Mesothelial cell of epicardium (in vitro differentiated cells): Measurements from ENCODE around the gene ZNF385D. TPM values are rescaled to one million over a fixed set of nuclear protein-coding genes. Genes with fewer than 3 reads are reported as not detected.
A peak's percentile ranks its signal among the peaks of the same experiment; 100 is the strongest.

Source experiments
- DNase-seq, 2 experiments: peaks; one replicate each; pipeline ENCODE4 v3.0.0; 2021; ENCODE audit warnings: low spot score in 2 of 2; ENCODE audit not compliant: unreplicated experiment in 2 of 2
- H3K27ac Mint-ChIP-seq: 2 replicates; pipeline ENCODE4 v1.8.0; 2021; ENCODE audit warnings: mixed read lengths
- H3K27me3 Mint-ChIP-seq: 2 replicates; pipeline ENCODE4 v1.8.0; 2021; ENCODE audit warnings: low read depth, mixed read lengths
- H3K36me3 Mint-ChIP-seq: 2 replicates; pipeline ENCODE4 v1.8.0; 2021; ENCODE audit warnings: mixed read lengths
- H3K4me1 Mint-ChIP-seq: 2 replicates; pipeline ENCODE4 v1.8.0; 2021; ENCODE audit warnings: mixed read lengths
- H3K4me3 Mint-ChIP-seq: 2 replicates; pipeline ENCODE4 v1.8.0; 2021; ENCODE audit warnings: mild to moderate bottlenecking, moderate library complexity, mixed read lengths
- H3K9me3 Mint-ChIP-seq: 2 replicates; pipeline ENCODE4 v1.8.0; 2021; ENCODE audit warnings: mixed read lengths
- total RNA-seq: library from RNA; stranded (reverse); gene quantifications from 3 replicates; pipeline ENCODE4 v1.2.1, GENCODE V29; 2021
- TF ChIP-seq, protein P1 (sequence below): fragments of 200-600 bp; sonication (generic); IDR thresholded peaks from one replicate; pipeline ENCODE4 v1.5.0; 2021; ENCODE audit warnings: antibody characterized with exemption; ENCODE audit not compliant: unreplicated experiment

Gene ZNF385D
- total RNA-seq, 1 donor from 2014 or later, result 3.7 TPM

GRCh38 chr3:21481991-21482390, 269.0 kb downstream of the ZNF385D start:
- Mint-ChIP-seq H3K9me3 (no peaks in the 10 kb centered on the region), H3K27ac (no peak overlapping the region), H3K27me3 (no peaks in the 10 kb centered on the region), H3K36me3 (no peaks in the 10 kb centered on the region), H3K4me3 (no peak overlapping the region), H3K4me1 (no peaks in the 10 kb centered on the region)
- TF ChIP-seq, protein P1, sequence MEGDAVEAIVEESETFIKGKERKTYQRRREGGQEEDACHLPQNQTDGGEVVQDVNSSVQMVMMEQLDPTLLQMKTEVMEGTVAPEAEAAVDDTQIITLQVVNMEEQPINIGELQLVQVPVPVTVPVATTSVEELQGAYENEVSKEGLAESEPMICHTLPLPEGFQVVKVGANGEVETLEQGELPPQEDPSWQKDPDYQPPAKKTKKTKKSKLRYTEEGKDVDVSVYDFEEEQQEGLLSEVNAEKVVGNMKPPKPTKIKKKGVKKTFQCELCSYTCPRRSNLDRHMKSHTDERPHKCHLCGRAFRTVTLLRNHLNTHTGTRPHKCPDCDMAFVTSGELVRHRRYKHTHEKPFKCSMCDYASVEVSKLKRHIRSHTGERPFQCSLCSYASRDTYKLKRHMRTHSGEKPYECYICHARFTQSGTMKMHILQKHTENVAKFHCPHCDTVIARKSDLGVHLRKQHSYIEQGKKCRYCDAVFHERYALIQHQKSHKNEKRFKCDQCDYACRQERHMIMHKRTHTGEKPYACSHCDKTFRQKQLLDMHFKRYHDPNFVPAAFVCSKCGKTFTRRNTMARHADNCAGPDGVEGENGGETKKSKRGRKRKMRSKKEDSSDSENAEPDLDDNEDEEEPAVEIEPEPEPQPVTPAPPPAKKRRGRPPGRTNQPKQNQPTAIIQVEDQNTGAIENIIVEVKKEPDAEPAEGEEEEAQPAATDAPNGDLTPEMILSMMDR, result no peak
- DNase-seq, result no peak

DNA sequence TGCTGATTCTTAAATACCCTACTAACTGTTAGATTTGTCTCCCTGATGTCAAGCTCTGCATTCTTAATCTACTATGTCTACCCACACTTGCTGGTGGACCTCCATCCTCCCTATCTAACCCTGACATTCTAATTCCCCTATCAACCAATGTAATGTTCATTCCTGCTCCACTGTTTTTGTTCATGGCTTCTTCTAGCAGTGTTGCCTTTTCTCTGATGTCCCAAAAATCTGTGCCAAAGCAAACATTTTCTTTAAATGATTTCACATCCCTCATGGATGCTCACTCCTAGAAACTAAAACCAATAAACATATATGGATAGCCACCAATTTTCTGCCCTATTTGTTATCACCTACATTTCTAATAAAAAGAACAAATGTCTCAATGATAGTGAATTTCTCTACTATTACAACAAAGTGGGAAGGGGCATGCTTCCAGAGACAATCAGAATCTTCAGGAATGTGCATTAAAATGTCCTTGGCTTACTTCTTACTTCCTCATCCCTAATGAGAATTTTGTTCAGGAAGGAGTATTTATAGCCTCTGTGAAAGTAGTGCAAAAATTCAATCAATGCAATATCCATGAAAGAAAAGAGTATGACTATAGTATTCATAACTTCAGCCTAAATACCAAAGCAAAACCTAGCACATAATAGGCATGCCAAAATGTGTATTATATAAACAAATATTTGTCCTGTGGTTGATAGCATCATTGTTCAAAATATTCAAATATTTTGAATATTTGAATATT, 273.3 kb downstream of the ZNF385D start:
- Mint-ChIP-seq H3K27me3 (no peaks in the 10 kb centered on the region), H3K4me1 (no peaks in the 10 kb centered on the region), H3K36me3 (no peaks in the 10 kb centered on the region), H3K9me3 (no peaks in the 10 kb centered on the region), H3K4me3 (no peak overlapping the region), H3K27ac (no peak overlapping the region)
- TF ChIP-seq, protein P1, result no peak
- no peak for DNase-seq

DNA sequence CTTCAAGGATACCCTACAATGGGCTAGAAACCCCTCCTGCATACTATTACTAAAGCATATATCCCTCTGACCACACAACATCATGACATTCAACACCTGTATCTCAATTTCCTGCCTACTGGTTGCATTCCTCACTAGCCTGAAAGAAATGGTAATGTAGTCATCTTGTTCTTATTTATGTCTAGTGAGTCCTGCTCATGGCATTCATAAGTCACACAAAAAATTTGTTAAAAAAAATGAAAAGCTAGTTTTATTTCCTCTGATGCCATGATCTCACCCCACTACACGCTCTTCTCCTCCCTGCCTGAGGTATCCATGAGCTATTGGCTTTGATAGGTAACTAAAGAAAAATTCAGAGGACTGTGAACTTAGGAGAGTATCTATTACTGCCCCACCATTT, 284.5 kb downstream of the ZNF385D start:
- peaks cover 6% of the 10 kb centered on the region for H3K4me1 Mint-ChIP-seq
- no peak overlapping the region for H3K27ac Mint-ChIP-seq
- H3K36me3 Mint-ChIP-seq, result no peaks in the 10 kb centered on the region
- H3K27me3 Mint-ChIP-seq, result no peaks in the 10 kb centered on the region
- no peak overlapping the region for H3K4me3 Mint-ChIP-seq
- DNase-seq, result no peak
- TF ChIP-seq, protein P1, result no peak
- H3K9me3 Mint-ChIP-seq, result no peaks in the 10 kb centered on the region

DNA sequence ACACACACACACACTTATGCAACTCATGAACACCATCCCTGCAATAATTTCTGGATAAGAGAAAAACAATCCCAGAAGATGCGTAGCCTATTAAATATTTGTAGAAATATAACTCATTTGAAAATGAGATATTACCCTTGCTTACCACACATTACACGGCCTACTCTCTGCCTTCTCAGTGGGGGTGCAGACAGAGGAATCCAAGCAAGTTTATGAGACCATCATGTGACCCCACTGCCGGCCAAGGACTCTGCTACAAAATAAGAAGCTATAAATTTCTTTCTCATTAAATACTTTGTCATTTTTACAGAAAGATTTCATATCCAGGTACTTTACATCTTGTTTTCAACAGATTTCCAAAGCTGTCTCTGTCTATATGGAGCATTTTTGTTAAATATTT, 286.3 kb downstream of the ZNF385D start:
- Mint-ChIP-seq H3K27me3 (no peaks in the 10 kb centered on the region), H3K27ac (peak overlapping the region; percentile 3), H3K36me3 (no peaks in the 10 kb centered on the region), H3K4me3 (no peak overlapping the region), H3K4me1 (peaks cover 6% of the 10 kb centered on the region), H3K9me3 (no peaks in the 10 kb centered on the region)
- TF ChIP-seq, protein P1, result no peak
- no peak for DNase-seq

- H3K27me3 Mint-ChIP-seq, result no peaks in the 10 kb centered on the region
- H3K27ac Mint-ChIP-seq, result no peak overlapping the region
- no peaks in the 10 kb centered on the region for H3K9me3 Mint-ChIP-seq
Measured at GRCh38 chr3:21463319-21463718, 287.7 kb downstream of the ZNF385D start.

More at GRCh38 chr3:21463319-21463718, 287.7 kb downstream of the ZNF385D start:
- no peak for DNase-seq
- TF ChIP-seq, protein P1, result no peak
- H3K36me3 Mint-ChIP-seq, result no peaks in the 10 kb centered on the region
- H3K4me1 Mint-ChIP-seq, result peaks cover 6% of the 10 kb centered on the region
- H3K4me3 Mint-ChIP-seq, result no peak overlapping the region
